ENCODE measurements around the gene RGS6.

The RGS6 gene

GRCh38 chr14:72063761-72064282 lies 131.6 kb downstream of the RGS6 start:
- DNase-seq (ENCODE audit: insufficient read length, low spot score) (no peak), FAIRE-seq (no peak)

DNA sequence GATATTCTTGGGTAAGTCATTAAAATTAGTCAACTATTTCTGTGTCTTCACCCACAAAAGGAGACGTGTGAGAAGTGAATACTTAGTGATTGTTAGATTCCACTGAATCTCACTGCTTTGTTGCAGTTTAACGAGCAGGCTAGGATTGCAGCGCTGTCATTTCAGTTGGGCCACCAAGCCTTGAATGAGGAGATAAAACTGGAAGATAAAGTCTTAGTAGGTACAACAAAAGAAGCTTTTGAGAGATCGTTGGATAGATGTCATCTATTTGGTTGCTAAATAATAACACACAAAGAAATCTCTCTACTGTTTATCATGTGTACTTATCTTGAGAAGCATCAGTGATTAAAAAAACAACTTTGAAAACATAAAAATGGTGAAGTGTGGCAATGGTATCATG lies 132.3 kb downstream of the RGS6 start:
- DNase-seq (ENCODE audit: insufficient read length, low spot score), result no peak
- FAIRE-seq, result no peak

GRCh38 chr14:72070458-72070857 lies 138.2 kb downstream of the RGS6 start:
- no peak for DNase-seq (ENCODE audit: insufficient read length, low spot score)
- no peak for FAIRE-seq

GRCh38 chr14:72075649-72076334 lies 143.6 kb downstream of the RGS6 start:
- no peak for FAIRE-seq

GRCh38 chr14:72081137-72081536 lies 148.9 kb downstream of the RGS6 start:
- FAIRE-seq (no peak), DNase-seq (ENCODE audit: insufficient read length, low spot score) (no peak)

More at GRCh38 chr14:72075649-72076334, 143.6 kb downstream of the RGS6 start:
- no peak for DNase-seq (ENCODE audit: insufficient read length, low spot score)

- DNase-seq (ENCODE audit: insufficient read length, low spot score) (no peak), FAIRE-seq (no peak)
These were observed 152.7 kb downstream of the RGS6 start for GRCh38 chr14:72084935-72085334.

- no peak for FAIRE-seq
- DNase-seq (ENCODE audit: insufficient read length, low spot score), result no peak
These were observed 157.4 kb downstream of the RGS6 start for GRCh38 chr14:72089625-72090024.

DNA sequence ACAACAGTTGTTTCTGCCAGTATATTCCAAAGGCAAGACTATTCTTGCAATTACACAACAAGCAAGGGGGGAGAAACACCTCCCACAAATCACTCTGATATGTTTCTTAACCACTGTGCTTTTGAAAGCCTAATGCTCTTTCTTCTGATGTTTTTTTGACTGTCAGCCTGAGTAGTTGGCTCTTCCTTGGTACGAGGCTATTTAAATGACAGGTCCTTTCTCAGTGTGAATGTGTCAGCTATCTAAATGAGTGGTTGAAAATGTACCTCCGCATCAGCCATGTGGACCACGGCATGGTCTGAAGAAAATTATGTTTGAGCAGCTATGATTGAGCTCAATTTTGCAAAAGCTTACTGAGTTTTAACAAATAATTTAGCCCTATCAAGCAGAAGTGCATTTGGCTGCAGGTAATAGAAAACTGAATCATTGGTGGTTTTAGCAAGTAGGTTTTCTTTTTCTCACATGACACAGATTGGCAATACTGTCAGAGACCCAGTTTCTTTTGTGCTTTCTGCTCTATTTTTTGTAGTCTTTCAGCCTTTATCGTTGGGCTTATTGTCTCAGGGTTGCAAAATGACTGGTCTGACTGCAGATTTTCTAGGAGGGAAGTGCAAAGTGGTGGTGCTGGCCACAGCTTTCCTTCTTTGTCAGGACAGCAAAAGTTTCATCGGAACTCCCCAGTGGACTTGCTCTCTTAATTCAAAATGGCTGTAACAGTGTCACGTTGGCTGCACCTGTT lies 162.8 kb downstream of the RGS6 start:
- FAIRE-seq, result no peak
- DNase-seq (ENCODE audit: insufficient read length, low spot score), result no peak

DNA sequence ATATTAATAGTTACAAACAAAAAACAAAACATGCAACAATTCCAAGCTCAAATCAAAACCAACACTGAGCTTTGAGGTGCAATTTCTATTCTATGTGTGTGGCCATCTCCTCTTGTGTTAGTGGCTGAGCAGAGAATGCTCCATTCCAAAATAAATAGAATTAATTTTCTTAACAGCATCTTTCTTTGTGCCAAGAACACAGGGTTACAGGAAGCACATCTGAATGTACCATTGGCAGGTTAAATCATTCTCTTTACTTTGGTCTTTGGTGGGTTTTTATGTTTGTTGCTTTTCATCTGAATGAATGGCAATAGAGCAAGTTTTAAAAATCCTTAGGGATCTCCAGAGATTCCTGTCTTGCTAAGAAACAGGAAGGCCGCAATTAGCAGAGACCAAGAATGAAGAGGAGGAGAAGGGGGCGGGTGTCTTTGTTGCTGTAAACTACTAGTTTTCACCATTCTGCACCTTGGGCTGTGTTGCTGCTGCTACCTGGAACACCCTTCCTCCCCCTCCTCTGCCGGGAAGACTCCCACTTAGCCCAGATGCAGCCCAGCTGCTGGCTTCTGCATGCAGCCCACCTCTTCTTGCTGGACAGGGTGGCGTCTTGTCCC lies 165.0 kb downstream of the RGS6 start:
- FAIRE-seq, result no peak
- DNase-seq (ENCODE audit: insufficient read length, low spot score), result no peak

DNA sequence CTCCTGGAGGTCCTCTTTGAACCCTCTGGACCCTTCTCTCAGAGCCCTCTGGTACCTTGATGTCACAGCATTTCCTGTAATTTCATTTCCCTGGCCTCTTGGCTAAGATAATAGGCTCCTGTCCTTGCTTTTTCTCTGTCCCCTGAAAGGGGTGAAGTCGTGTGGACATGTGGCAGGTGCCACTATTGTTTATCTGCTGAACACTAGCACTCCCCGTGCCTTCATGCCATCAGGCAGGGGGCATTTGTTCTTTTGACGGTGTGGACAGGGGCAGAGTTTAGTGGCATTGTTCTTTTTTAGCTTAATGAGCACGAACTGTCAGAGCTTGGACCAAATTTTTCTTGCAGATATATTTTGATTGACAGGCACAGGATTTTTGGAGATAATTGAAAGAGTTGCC lies 166.0 kb downstream of the RGS6 start:
- FAIRE-seq, result no peak
- DNase-seq (ENCODE audit: insufficient read length, low spot score), result no peak

DNA sequence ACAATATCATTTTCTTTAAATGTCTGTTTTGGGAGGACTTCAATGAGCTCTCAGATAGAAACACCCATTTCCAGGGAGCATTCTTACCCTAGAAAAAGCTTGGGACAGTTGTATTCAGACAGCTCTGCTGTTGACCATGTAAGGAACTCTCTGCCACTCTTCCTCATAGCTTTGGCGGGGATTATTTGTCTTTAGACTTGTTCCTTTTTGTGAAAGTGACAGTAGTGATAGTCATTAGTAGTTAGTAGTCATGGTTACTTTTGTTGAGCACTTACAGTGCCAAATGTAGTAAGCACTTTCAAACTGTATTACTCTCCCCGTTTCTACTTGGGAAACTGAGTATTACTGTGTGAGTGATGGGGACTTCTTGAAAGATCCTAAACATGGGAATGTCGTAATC lies 167.3 kb downstream of the RGS6 start:
- no peak for FAIRE-seq
- DNase-seq (ENCODE audit: insufficient read length, low spot score), result no peak

GRCh38 chr14:72104011-72104613 lies 171.9 kb downstream of the RGS6 start:
- DNase-seq (ENCODE audit: insufficient read length, low spot score), result peak; percentile 17
- peak; percentile 23 for FAIRE-seq

- DNase-seq (ENCODE audit: insufficient read length, low spot score) (no peak), FAIRE-seq (no peak)
These were observed 179.7 kb downstream of the RGS6 start for GRCh38 chr14:72111911-72112310.

- no peak for FAIRE-seq
- DNase-seq (ENCODE audit: insufficient read length, low spot score), result no peak
These were observed 186.6 kb downstream of the RGS6 start for GRCh38 chr14:72118841-72119240.

- DNase-seq (ENCODE audit: insufficient read length, low spot score) (no peak), FAIRE-seq (no peak)
These were observed 188.1 kb downstream of the RGS6 start for GRCh38 chr14:72120315-72120714.

DNA sequence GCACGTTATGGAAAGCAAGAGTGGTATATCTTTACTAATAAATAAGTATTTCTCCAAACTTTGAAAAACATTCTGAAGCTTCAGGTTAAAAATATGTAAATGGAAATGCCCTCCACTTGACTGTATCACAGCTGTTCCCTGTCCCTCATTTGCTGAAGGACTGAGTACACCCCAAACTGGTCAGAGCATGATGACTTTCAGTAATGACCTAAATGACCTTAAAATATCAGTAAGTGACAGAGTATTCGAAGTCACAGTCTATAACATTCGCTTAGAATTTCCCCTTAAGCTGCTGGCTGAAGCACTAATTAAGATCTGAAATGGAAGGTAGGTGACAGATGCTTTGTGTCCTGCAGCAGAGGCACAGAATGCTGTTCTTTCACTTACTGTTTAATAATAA lies 191.5 kb downstream of the RGS6 start:
- no peak for FAIRE-seq
- no peak for DNase-seq (ENCODE audit: insufficient read length, low spot score)

- DNase-seq (ENCODE audit: insufficient read length, low spot score) (no peak), FAIRE-seq (no peak)
These were observed 191.9 kb downstream of the RGS6 start for GRCh38 chr14:72124171-72124570.

DNA sequence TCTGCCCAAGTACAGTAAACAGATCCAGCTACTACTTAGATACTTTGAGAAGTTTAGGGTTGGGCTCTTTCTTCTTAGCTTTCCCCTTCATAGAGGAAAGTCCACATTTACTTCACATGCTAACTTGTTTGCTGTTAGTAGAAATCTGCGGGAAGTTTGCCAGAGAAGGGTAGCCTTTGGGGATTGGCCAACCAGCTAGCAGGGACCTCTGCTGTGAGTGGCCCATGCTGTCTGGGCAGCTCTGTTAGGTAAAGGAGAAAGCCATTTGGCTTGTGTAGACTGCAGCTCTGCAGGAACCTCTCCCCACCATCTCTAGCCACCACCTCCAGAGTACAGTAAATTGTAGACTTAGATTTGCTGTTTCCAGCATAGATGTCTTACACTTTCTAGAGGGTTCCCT lies 193.9 kb downstream of the RGS6 start:
- FAIRE-seq (no peak), DNase-seq (ENCODE audit: insufficient read length, low spot score) (no peak)

DNA sequence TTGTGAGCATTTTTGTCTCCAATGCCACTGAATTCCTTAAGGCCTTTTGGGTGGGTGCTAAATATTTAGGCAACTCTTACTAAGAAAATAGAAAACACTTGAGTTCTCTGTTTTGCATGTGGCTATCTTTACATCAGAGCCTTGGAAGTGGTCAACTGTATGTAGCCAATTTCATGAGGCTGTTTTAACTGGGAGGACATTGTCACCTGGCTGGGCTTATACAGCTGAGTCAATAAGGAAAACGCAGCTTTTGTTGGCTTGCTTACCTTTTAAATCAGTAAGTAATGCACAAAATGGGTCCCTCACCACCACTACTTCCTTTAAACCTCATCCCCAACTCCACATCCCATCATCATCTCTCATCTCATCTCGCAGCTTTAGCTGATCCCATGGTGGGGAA lies 194.3 kb downstream of the RGS6 start:
- no peak for FAIRE-seq
- no peak for DNase-seq (ENCODE audit: insufficient read length, low spot score)

DNA sequence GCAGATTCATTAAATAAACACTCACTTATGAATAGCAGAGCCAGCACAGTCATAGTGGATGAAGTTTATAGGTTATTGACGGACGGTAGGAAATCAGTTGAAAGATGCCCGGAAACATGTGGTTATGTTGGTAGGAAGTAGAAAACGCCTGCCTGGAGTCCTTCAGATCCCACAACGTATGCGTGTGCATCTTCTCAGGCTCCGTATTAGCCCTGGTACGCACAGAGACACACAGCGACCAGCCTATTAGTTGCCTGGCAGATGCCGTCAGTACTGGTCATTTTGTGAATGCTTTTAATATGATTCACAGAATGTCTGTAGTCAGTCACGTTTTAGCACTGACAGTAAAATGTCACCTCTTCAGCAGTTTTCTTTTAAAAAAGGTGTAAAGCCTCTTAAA lies 196.4 kb downstream of the RGS6 start:
- no peak for FAIRE-seq
- no peak for DNase-seq (ENCODE audit: insufficient read length, low spot score)

- DNase-seq (ENCODE audit: insufficient read length, low spot score) (no peak), FAIRE-seq (no peak)
These were observed 197.1 kb downstream of the RGS6 start for GRCh38 chr14:72129291-72129690.
